ENCODE measurements around the gene RGS12.

Gene RGS12

DNA sequence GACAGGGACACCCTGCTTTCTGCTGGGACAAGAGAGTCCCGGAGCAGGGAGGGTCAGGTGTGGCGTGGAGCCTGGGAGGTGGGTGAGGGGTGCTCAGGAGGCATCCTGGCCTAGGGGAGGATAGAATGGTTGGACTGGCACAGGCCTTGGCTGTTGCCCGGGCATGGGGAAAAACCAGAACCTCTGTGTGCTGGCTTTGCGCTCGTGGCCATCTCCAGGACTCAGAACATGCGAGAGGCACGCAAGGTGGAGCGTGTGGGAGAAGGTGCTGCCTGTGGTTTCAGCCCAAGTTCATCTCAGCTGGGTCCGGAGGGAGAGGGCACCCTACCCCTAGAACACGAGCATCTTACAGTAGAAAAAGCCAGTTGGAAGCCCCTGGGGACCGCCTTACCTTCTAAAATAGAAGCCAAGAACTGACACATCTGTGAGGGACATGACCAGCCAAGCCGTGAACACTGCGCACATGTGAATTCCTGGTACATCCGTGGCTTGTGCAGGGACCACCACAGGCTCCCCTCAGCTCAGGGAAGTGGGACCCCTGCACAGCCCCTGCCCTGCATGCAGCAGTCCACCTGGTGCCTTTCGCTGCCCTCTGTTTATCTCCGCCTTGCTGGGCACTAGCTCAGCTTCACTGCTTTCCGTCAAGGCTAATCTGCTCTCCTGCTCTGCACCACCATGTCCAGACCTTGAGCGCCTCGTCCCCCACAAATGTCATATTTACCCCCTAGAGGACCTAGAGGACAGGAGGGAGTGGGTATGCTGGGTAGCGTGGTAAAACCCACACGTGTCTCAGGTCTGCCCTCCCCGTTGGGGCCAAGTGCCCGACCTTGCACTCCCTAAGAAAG lies 30.4 kb upstream of the RGS12 start:
- no peak for TF ChIP-seq SPI1 (IDR thresholded peaks at IDR 0.05; ENCODE audit: borderline replicate concordance, low read depth)
- TF ChIP-seq, protein P1, sequence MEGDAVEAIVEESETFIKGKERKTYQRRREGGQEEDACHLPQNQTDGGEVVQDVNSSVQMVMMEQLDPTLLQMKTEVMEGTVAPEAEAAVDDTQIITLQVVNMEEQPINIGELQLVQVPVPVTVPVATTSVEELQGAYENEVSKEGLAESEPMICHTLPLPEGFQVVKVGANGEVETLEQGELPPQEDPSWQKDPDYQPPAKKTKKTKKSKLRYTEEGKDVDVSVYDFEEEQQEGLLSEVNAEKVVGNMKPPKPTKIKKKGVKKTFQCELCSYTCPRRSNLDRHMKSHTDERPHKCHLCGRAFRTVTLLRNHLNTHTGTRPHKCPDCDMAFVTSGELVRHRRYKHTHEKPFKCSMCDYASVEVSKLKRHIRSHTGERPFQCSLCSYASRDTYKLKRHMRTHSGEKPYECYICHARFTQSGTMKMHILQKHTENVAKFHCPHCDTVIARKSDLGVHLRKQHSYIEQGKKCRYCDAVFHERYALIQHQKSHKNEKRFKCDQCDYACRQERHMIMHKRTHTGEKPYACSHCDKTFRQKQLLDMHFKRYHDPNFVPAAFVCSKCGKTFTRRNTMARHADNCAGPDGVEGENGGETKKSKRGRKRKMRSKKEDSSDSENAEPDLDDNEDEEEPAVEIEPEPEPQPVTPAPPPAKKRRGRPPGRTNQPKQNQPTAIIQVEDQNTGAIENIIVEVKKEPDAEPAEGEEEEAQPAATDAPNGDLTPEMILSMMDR (IDR thresholded peaks at IDR 0.05; ENCODE audit: insufficient read depth, low read length) = no peak
- no peak for TF ChIP-seq GABPA (IDR thresholded peaks at IDR 0.05; ENCODE audit: low read depth)
- TF ChIP-seq, protein P2, sequence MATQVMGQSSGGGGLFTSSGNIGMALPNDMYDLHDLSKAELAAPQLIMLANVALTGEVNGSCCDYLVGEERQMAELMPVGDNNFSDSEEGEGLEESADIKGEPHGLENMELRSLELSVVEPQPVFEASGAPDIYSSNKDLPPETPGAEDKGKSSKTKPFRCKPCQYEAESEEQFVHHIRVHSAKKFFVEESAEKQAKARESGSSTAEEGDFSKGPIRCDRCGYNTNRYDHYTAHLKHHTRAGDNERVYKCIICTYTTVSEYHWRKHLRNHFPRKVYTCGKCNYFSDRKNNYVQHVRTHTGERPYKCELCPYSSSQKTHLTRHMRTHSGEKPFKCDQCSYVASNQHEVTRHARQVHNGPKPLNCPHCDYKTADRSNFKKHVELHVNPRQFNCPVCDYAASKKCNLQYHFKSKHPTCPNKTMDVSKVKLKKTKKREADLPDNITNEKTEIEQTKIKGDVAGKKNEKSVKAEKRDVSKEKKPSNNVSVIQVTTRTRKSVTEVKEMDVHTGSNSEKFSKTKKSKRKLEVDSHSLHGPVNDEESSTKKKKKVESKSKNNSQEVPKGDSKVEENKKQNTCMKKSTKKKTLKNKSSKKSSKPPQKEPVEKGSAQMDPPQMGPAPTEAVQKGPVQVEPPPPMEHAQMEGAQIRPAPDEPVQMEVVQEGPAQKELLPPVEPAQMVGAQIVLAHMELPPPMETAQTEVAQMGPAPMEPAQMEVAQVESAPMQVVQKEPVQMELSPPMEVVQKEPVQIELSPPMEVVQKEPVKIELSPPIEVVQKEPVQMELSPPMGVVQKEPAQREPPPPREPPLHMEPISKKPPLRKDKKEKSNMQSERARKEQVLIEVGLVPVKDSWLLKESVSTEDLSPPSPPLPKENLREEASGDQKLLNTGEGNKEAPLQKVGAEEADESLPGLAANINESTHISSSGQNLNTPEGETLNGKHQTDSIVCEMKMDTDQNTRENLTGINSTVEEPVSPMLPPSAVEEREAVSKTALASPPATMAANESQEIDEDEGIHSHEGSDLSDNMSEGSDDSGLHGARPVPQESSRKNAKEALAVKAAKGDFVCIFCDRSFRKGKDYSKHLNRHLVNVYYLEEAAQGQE (IDR thresholded peaks at IDR 0.05; ENCODE audit: insufficient replicate concordance, low read depth) = no peak
- TF ChIP-seq POLR2AphosphoS5 (IDR thresholded peaks at IDR 0.05; ENCODE audit: low read depth) = no peak
- no peak overlapping the region for H3K4me3 ChIP-seq (replicated peaks; ENCODE audit: insufficient read depth, low read length)
- H3K27me3 ChIP-seq (ENCODE audit: insufficient read depth, poor library complexity, severe bottlenecking) = peaks cover 3% of the 10 kb centered on the region
- no peak overlapping the region for H3K27ac ChIP-seq (replicated peaks)
- no peak for DNase-seq (ENCODE audit: low read depth in 1 of 2, low spot score in 1 of 2)

DNA sequence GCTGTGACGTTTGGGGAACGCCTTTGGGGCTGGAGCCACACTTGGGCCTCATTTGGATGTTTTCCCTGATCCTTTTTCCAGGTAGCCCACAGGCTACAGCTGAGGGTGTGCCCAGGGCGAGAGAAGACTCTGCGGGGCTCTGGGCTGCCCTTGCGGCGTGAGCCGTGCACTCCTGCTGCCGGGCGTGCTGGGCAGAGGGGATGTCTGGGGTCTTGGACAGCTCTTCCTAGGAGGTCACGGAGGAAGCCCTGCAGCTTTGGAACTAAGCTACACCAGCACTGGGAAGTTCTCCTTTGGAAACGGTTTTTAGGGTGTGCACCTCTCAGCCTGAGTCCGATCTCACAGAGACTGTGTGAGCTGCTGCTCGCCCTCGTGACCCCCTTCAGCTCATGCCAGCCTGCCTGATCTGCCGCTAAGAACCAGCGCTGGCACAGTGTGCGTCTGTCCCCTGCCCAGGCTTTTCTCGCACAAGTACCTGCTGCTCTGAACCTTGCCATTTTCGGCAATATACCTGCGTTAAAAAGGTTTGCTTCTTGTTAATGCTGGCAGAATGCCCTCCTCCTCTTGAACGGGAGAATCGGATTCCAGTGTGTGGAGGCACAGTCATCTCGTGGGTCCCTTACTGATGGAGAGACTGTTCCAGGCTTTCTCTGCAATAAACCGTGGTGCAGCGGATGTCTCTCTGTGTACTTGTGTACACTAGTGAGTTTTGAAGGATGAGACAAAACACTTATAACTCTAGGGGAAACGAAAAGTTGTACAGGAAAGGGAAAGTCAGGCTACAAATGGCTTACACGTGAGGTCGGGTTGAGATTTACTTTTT lies 29.6 kb upstream of the RGS12 start:
- H3K27me3 ChIP-seq (ENCODE audit: insufficient read depth, poor library complexity, severe bottlenecking) = peaks cover 3% of the 10 kb centered on the region
- H3K27ac ChIP-seq (replicated peaks) = no peak overlapping the region
- TF ChIP-seq SPI1 (IDR thresholded peaks at IDR 0.05; ENCODE audit: borderline replicate concordance, low read depth) = no peak
- TF ChIP-seq, protein P2 (IDR thresholded peaks at IDR 0.05; ENCODE audit: insufficient replicate concordance, low read depth) = no peak
- H3K4me3 ChIP-seq (replicated peaks; ENCODE audit: insufficient read depth, low read length) = no peak overlapping the region
- no peak for DNase-seq (ENCODE audit: low read depth in 1 of 2, low spot score in 1 of 2)

DNA sequence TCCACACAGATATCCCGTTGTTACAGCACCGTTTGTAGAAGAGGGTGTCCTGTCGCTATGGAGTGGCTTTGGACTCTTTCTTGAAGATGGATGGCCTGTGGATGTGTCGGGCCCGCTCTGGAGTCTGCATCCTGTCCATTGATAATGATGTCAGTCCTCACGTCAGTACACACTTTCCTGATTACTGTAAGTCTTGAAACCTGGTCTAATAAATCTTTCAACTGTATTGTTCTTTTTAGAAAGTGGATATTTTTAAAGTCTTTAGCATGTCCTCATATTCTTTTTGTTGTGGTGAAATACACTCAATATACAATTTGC lies 29.0 kb upstream of the RGS12 start:
- DNase-seq (ENCODE audit: low read depth in 1 of 2, low spot score in 1 of 2) = no peak
- TF ChIP-seq, protein P2 (IDR thresholded peaks at IDR 0.05; ENCODE audit: insufficient replicate concordance, low read depth) = no peak
- TF ChIP-seq SPI1 (IDR thresholded peaks at IDR 0.05; ENCODE audit: borderline replicate concordance, low read depth) (no peak), GABPA (IDR thresholded peaks at IDR 0.05; ENCODE audit: low read depth) (no peak)
- TF ChIP-seq, protein P1 (IDR thresholded peaks at IDR 0.05; ENCODE audit: insufficient read depth, low read length) = no peak
- Histone ChIP-seq H3K27me3 (ENCODE audit: insufficient read depth, poor library complexity, severe bottlenecking) (peaks cover 3% of the 10 kb centered on the region), H3K4me3 (replicated peaks; ENCODE audit: insufficient read depth, low read length) (no peak overlapping the region), H3K27ac (replicated peaks) (no peak overlapping the region)
